GM18508 (cell line): ENCODE measurements around the gene GRIK4.
A peak's percentile ranks its signal among the peaks of the same experiment; 100 is the strongest.

Source experiments
- ATAC-seq: cut with Tn5 transposase; IDR thresholded peaks from one replicate; pipeline ENCODE4 v1.9.1; 2021; ENCODE audit warnings: moderate number of reproducible peaks; ENCODE audit not compliant: insufficient read depth, unreplicated experiment

GRIK4 gene

DNA sequence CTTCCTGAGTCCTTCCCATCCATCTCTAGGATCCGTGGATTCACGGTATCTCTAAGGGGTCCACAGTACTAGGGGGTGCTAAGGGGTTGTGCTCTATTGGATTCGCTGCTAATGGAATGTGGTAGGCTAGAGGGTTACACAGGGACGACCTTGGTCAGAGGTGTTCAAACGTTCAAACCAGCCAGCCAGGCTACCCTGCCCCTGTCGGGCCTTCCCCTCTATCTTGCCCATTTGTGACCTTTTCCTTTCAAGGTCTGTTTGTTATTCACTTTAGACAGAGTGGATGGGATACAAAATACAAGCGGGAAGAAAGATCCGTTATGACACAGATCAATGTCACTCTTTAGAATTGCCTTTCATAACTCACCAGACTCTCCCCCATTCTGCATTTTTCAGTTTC is 306.5 kb downstream of the GRIK4 start:
- no peak for ATAC-seq

DNA sequence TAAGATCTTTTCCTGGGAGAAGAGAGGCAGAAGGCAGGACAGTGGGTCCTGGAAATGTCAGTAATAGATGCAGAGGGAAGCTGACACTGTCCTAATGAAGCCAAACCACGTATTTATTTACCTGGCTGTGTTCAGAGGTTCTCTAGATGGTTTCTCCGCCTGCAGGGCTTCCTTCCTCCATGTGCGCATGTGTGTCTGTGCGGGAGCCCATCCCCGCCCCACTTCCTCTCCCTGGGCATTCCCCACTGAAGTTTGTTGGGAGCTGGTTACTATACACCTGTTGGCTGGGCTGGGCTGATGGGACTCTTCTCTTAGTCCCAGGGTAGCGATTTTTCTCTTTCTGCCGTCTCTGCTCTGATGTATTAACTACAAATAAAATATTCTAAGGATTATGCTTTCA is 307.5 kb downstream of the GRIK4 start:
- no peak for ATAC-seq

DNA sequence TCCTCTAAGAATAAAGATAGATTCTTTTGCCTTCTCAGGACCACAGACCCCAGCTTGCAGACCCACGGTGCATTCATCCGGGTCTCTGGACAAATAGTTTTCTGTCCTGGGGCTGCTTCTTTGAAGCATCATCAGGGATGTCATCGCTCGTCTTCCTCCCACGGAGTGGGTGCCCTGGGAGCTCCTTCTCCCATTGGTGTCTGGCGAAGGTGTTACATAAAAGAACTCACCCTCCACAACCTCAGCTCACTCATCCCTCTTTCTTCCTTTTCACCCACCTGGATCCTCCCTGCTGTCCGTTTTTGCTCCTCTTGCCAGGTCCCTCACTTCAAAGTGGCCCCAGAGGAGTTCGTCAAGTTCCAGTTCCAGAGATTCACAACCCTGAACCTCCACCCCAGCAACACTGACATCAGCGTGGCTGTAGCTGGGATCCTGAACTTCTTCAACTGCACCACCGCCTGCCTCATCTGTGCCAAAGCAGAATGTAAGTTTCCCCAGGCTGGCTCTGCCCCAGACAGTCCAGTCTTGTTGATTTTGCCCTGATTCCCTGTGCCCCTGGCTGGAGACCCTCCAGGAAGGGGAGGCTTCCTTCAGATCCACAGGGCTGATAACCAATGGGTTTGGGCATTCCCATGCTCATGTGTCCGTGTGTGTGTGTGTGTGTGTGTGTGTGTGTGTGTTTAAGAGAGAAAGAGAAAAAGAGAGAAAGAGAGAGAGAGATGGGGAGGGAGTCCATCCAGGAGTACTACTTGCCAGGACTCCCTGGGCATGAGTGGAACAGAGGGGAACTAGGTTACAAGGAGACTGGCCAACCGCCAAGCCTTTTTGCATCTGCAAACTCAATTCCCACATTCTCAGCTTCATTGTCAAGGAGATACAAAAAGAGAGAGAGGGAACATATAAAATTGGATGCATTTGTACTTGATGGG is 308.2 kb downstream of the GRIK4 start:
- ATAC-seq: no peak

DNA sequence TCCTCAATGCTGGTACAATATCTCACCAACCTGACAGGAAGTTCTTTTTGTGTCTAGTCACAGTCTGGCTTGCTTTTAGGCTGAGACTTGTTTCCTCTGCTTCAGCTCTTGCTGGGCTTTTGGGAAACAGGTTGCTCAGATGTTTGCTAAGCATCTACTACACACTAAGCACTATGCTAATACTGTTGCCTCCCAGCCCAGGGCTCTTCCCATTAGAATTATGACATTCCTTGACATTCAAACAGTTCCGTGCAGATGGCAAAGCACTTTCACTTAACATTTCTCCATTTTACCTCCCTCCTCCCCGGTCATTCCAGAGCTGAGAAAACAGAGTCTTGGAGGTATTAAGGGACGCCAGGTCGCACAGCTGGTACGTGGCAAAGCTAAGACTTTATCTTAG is 311.6 kb downstream of the GRIK4 start:
- no peak for ATAC-seq

DNA sequence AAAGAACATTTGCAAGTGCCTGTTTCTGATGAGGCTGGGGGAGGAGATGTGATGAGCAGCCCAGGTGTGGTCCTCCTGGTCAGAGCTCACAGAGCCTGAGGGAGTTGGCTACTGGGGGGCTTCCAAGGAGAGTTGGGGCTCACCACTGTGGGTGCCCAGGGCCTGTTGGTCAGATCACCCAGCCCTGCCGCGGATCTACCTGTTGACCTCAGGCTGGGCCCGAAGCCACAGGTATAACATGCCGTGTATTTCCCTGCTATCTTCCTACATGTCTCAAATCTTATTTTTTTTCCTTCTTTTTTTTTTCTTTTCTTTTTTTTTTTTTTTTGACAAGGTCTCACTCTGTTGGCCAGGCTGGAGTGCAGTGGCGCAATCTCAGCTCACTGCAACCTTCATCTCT is 312.7 kb downstream of the GRIK4 start:
- ATAC-seq: no peak

DNA sequence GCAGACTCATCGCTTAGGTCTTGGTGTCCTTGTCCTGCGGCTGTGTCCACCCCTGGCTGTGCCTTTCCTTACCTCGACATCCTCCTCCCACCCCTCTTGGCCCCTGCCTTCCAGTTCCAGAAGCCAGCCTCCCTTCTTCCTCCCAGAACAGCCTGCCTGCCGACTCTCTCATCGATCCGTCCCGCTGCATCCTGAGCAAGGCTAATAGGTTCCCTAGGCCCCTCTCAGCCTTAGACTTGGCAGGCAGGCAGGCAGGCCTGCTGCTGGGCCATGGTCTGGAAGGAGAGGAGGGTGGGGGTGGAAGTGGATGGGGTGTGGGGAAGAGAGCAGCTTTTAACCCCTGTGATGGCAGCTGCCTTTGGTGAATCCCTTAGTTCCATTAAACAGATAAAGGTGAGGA is 315.6 kb downstream of the GRIK4 start:
- ATAC-seq: no peak

DNA sequence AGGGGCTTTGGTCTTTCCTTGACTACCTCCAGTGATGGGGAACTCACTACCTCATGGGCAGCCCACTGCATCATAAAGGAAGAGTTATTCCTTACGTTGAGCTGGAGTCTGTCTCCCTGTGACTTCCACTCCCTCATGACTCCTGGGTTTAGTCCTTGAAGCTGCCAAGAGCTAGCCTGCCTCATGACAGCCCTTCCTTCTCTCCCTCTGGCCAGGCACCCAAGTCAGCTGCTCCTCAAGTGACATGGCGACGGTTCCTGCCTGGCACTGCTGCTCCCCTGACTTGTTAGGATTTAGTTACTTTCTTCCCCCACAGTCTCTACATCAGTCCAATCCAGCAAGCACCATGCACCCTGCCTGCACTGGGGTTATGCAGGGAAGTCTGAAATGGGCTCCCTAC is 316.3 kb downstream of the GRIK4 start:
- ATAC-seq: no peak

DNA sequence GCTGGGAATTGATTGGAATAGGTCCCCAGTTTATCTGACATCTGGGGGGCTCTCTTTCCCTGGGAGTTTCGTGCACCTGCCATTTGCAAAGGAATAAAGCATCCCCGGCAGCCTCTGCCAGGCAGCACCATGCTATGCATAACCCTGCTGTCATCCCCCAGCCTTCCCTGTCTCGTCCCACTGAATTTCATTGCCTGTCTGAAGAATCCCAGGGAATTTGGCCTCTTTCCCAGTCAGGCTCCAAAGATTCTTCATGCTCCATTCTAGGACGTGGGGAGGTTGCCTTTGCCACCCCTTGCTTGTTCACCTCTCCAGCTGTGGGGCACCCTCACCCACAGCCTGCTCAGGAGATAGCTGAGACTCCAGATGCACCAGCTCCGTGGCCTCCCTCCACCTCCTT is 317.3 kb downstream of the GRIK4 start:
- no peak for ATAC-seq

DNA sequence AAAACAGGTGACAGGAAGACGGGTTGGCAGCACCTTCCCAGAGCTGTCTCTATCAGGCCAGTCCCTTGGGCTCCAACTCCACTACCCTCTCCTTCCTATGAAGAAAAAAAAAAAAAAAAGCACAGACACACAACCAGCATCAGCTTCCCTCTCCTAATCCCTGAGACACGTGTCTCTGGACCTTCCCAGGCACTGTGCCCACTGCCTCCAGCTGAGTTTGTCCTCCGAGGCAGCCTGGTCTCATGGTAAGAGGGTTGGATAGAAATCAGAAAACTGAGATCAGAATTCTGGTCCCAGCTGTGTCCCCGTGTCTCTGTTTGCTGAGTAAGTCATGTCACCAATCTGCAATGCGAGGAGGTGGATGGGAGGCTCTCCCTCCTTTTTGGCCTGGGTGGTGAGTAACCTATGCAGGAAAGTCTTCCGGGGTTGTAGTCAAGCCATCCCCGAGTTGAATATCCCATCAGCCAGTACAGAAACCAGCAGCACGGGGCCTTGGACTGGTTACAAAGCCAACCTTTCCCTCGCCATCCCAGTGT is 318.6 kb downstream of the GRIK4 start:
- ATAC-seq: no peak

DNA sequence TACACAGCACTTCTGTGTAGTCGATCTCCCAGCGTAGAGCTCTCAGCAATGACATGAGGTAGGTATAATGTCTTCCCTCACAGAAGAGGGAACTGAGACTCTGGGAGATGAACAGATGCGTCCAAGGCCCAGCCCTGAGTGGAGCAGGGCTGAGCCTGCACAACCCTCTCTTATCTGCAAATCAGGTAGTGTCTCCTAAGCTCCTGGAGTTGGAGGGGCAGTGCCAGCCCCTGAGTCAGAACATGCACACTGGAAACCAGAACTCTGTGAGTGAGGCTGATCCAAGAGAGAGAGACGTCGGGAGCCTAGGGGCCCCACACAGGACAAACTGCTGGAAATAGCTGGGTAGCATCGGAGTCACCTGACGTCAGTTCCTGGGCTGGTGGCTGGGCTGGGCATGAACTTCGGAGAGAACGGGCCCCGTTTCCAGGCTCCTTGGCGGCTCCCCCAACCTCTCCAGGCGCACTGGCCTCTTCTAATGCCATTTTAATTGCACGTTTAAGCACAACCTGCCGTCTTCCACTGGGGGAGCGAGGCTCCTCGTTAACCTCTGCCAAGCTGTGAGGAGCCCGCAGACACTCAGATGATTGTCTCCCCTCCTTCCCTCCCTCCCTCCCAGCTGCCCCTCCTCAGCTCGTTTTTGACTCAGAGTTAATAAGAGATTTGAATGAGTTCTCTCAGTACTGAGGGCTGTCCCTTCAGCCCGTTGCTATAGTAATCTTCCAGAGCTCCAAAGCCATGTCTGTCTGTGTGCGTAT is 321.1 kb downstream of the GRIK4 start:
- ATAC-seq: no peak

DNA sequence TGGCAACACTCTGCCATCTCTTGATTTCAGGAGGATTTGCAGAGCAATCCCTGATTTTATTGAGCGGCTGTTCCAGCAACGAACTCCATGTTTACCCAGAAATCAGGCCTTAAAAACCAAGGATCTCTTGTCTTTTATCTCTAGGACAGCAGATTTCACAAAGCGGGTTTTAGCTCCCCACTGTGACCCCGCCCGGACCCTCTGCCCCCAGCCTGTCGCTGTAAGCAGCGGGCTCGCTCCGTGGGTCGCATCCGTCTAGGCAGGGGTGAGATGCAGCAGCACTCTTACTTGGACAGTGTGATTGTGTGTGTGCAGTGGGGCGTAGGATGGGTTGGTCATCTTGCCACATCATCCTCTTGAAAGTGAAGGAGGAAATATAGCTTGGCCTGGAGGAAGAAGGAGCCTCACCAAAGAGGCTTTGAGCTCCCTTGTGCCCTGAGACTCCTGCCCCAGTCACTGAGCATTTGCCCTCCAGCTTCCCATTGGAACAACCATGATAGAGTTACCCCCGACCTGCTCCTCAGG is 323.2 kb downstream of the GRIK4 start:
- no peak for ATAC-seq

DNA sequence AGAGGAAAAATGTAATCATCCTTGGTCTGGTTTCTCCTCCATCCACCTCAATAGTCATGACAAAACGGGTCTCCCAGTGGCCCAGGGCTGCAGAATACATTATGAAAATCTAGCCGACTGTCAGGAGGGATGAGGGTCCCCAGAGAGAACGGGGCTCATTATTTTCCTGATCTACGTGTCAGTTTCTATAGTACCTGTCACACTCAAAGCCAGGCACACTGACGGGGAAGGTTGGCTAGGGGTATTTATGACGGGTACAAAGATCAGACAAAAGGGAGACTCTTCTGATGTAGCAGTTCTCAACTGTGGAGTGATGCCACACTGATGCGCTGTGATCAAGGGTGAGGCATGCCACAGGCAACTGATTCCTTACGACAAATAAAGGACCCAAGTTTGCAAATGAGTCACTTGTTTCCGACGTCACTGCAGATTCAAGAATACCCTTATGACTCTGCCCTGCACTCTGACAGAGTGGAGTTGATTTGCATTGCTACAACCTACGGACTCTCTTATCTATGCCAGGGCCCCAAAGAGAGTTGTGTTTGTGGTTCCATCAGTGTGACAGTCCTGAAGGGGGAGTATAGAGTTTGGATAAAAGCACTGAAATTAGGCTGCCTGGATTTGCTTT is 324.2 kb downstream of the GRIK4 start:
- ATAC-seq: peak; percentile 89

DNA sequence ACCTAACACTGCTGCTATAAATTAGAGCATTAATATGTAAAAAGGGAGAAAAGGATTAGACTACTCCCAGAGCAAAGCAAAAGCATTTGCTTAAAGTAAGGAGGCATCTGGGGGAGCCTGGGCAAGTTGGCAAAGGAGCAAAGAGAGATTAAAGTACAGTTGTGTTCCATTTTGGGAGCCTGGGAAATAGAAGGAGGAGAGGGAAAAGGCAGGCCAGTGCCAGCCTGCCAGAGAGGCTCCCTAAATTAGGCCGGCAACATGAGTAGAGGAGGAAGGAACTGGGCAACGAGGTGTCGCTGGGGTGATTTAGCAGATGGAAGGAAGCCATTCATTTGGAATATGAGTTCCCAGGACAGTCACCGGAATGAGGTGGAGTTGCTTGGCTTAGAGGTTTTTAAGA is 326.1 kb downstream of the GRIK4 start:
- ATAC-seq: no peak

DNA sequence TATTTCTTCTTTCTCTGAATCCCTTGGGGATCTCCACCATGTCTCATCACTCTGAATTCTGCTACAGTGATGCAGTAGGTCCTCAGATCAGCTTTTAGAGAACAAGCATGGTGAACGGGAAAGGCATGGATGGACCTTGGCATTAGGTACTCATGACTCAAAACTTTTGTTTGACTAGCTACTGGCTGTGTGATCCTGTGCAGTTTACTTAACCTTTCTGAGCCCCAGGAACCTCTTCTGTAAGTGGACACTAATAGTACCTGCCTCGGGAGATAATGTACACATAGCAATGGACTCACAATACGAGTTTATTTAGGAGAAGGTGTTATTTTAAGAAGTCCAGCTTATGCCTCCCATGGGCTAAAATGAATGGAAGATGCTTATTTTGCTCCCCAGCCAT is 327.7 kb downstream of the GRIK4 start:
- no peak for ATAC-seq

DNA sequence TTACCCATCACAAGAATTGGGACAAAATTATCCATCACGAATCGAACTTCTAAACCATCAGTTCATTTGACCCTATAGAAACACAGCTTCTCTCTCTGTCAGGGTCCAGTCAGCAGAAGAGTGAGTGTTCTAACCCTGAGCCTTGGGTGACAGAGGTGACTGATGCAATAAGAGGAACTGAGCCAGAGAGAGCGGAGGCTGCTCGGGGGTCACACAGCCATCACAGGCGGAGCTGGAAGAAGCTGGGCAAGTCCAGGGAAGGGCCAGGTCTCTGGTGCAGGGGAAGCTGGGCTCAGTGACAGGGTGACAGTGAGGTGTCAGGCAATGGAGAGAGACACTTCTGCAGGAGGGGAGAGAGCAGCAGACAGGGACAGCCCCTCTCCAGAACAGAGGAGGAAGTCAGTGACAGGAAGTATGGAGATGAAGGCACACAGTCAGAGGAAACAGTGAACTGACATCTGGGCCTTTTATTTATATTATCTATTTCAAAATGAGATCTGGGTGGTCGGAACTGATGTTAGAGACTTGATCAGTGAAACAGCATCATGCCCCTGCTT is 328.4 kb downstream of the GRIK4 start:
- ATAC-seq: no peak

DNA sequence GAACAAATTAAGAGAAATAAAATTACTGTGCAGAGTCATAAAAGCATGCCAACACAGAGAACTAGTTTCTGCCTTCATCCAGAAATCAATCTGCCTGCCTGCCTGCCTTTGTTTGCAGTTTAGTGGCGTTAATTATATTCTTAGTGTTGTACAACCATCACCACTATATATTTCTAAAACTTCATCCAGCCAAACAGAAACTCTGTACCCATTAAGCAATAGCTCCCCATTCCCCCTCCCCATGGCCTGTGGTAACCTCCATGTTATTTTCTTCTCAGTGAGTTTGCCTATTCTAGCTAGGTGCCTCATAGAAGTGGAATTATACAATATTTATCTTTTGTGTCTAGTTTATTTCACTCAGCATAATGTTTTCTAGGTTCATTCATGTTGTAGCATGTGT is 329.1 kb downstream of the GRIK4 start:
- no peak for ATAC-seq

DNA sequence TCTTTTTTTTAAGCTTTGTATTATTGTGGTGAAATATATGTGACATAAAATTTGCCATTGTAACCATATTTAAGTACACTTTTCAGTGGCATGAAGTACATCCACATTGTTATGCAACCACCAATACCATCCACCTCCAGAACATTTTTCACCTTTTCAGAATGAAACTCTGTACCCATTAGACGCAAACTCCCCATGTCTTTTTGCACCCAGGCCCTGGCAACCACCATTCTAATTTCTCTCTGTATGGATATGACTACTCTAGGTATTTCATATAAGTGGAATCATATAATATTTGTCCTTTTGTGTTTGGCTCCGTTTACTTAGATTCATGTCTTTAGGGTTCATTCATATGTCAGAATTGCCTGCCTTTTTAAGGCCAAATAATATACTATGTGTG is 329.5 kb downstream of the GRIK4 start:
- ATAC-seq: no peak

DNA sequence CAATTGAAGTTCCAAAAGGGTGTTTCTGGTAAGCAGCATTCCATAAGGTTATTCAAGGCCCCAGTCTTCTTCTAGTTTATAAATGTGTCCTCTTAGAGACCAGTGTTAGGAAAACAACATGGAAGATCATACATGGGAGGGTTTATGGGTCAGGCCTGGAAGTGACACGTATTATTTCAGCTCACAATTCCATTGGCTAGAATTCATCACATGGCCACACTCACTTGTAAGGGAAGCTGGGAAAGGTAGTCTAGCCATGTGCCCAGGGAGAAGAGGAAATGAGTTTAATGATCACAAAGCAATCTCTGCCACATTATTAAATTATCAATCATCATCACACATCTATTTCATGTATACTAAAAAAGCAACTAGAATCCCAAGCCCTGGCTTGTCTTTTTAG is 330.6 kb downstream of the GRIK4 start:
- no peak for ATAC-seq

DNA sequence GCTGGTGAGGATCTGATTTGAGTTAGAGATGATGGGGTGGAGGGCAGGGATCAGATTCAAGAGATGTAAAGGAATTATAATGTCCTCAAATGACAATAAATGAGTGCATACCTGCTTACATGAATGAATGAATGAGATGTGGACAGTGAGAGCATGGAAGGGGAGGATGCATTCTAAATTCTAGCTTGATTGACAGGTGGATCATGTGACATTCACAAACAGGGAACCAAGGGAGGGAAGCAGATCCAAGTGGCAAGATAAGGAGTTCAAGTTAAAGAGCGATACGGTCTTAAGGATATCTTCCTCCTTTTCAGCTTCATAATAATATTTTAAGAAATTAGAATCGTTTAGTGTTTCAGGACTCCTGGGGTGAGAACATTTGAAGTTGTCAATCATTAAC is 341.9 kb downstream of the GRIK4 start:
- no peak for ATAC-seq

DNA sequence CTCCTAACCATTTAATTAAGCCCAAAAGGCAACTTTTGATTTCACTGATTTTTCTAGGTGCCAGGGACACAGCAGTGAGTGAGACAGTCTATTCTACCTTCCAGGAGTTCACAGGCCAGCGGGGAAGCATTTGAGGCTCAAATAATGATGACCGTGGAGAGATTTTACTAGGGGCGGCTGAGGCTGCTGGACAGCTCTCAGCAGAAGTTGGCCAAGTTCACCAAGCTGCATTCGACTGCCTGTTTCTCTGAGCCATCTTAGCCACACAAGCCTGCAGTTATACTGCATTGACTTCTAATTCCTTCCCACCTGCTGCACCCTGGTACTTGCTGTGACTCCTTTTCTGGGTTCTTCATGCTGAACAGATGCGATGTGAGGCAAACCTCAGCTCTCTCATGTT is 343.4 kb downstream of the GRIK4 start:
- no peak for ATAC-seq
